Osteoblast (primary cell): ENCODE measurements around the gene IRF8. TPM values are rescaled to one million over a fixed set of nuclear protein-coding genes. Genes with fewer than 3 reads are reported as not detected.

Source experiments
- DNase-seq: peaks from one replicate; pipeline ENCODE4 v3.0.0; 2011; ENCODE audit warnings: low spot score, mixed read lengths; ENCODE audit not compliant: insufficient read length; ENCODE audit errors: missing footprints
- H2AFZ ChIP-seq: 2 replicates; pipeline ENCODE4 v1.6.0; 2011; ENCODE audit warnings: mild to moderate bottlenecking, low read length
- H3K27ac ChIP-seq: 2 replicates; pipeline ENCODE4 v1.5.1; 2011; ENCODE audit warnings: mild to moderate bottlenecking, low read depth, low read length, moderate library complexity
- H3K27me3 ChIP-seq: 2 replicates; pipeline ENCODE4 v1.6.0; 2012; ENCODE audit warnings: mild to moderate bottlenecking, control low read depth, inconsistent platforms, low read length, moderate library complexity; ENCODE audit not compliant: insufficient read depth
- H3K36me3 ChIP-seq: 2 replicates; pipeline ENCODE4 v1.5.1; 2011; ENCODE audit warnings: mild to moderate bottlenecking, low read length, control low read depth, moderate library complexity; ENCODE audit not compliant: insufficient read depth
- H3K4me1 ChIP-seq: 2 replicates; pipeline ENCODE4 v1.5.1; 2011; ENCODE audit warnings: mild to moderate bottlenecking, low read length, control low read depth, moderate library complexity; ENCODE audit not compliant: insufficient read depth
- H3K4me2 ChIP-seq: 2 replicates; pipeline ENCODE4 v1.6.0; 2011; ENCODE audit warnings: mild to moderate bottlenecking, low read length; ENCODE audit not compliant: insufficient read depth
- H3K4me3 ChIP-seq: fragments of 200-600 bp; sonication (generic); 3 replicates; pipeline ENCODE4 v1.5.1; 2012; ENCODE audit warnings: mild to moderate bottlenecking, low read length, inconsistent platforms; ENCODE audit not compliant: insufficient read depth
- H3K79me2 ChIP-seq: 2 replicates; pipeline ENCODE4 v1.6.0; 2012; ENCODE audit warnings: mild to moderate bottlenecking, low read length, control low read depth, inconsistent platforms; ENCODE audit not compliant: insufficient read depth
- H3K9me3 ChIP-seq: 2 replicates; pipeline ENCODE4 v1.5.1; 2011; ENCODE audit warnings: low read depth, low read length, control low read depth
- H4K20me1 ChIP-seq: 2 replicates; pipeline ENCODE4 v1.6.0; 2012; ENCODE audit warnings: mild to moderate bottlenecking, low read length, control low read depth; ENCODE audit not compliant: insufficient read depth
- CTCF ChIP-seq: IDR thresholded peaks from 2 replicates; pipeline ENCODE4 v1.5.1; 2011; ENCODE audit warnings: mild to moderate bottlenecking, low read depth, low read length, moderate library complexity; ENCODE audit errors: extremely low read depth
- total RNA-seq: library from RNA; depleted of rRNA; stranded (reverse); fragments of >200 nt; gene quantifications from 2 replicates; pipeline ENCODE4 v1.2.3, GENCODE V29; 2012

Gene IRF8
- under 0.01 and 0.36 TPM in 2 replicates for total RNA-seq

DNA sequence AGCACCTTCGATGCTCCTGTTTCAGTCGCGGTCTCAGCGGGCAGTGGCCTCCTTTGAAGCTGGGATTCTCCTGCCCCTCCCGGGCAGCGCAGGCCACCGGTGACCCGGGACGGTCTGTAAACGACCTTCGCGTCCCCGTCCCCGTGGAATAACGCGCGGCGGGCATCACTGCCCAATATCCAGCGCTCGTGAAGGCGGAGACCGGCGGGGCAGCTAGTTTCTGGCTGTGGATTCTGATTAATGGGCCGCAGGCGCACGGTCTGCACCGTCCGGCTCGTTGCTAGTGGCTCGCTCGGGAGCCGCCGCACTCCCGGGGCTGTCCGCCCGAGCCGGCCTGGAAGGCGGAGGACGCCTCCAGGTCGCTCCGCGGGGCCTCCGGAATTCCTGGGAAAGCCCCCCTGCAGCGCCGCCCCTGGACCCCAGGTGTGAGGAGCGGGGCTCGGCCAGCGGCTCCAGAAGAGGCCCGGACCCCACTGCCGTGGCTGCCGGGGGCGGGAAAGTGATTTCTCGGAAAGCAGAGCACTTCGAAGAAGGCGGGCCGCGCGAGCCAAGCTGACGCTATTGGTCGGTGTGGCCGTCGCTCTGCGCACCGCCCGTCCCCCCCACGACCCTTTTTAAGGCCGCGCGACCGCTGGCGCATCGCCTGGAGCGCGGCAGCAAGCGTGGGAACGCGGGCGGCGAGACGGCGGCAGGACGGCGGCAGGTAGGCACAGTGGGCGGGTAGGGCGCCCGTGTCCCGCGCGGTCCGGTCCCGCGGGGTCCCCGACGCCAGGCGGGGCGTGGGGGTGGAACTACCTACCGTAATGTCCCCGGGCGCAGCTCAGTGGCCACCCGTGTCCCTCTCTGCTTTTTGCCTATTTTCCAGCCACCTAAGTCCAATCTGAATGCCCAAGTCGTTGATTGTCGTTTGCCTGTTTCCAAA lies at the start of gene IRF8:
TSS of gene IRF8 (plus strand) at position 642 of the 922 bp plus-strand sequence. CDS start 3,854 bp downstream, outside the sequence.
- peak within 1 kb of the TSS; percentile 33 for H3K4me3 ChIP-seq
- DNase-seq = peak; percentile 73

DNA sequence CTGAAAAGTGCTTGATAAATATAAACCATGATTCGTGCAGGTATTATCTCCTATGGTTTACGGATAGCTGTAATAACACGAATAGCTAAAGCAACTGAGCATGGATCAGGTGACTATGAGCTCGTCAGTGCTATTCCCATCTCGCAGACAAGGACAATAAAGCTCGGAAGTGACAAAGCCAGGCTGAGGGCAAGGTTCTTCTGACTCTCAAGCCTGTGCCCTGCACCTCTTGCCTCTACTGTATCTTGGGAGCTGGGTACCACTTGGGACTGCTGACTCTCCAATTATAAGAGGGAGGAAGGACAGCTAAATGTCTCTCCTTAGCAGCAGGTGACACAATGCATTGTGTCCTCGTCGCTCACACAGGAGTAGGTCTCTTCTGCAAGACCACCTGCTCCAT lies 49.6 kb upstream of the IRF8 start:
- no peak for DNase-seq
- Histone ChIP-seq H3K4me2 (no peak overlapping the region), H3K36me3 (no peaks in the 10 kb centered on the region), H3K79me2 (no peaks in the 10 kb centered on the region), H3K9me3 (no peaks in the 10 kb centered on the region), H3K4me3 (no peak overlapping the region), H2AFZ (no peak overlapping the region), H3K4me1 (no peaks in the 10 kb centered on the region), H3K27ac (no peak overlapping the region), H4K20me1 (no peaks in the 10 kb centered on the region), H3K27me3 (peaks cover 6% of the 10 kb centered on the region)
- no peak for TF ChIP-seq CTCF

More for the DNA sequence above, at the start of gene IRF8:
- Histone ChIP-seq H3K36me3 (no peaks in the 10 kb centered on the region), H3K4me2 (no peak within 1 kb of the TSS), H2AFZ (peak within 1 kb of the TSS; percentile 22), H3K4me1 (no peaks in the 10 kb centered on the region), H4K20me1 (no peaks in the 10 kb centered on the region), H3K9me3 (no peaks in the 10 kb centered on the region), H3K27ac (no peak within 1 kb of the TSS), H3K27me3 (peaks cover 73% of the 10 kb centered on the region), H3K79me2 (no peaks in the 10 kb centered on the region)
- TF ChIP-seq CTCF = no peak

DNA sequence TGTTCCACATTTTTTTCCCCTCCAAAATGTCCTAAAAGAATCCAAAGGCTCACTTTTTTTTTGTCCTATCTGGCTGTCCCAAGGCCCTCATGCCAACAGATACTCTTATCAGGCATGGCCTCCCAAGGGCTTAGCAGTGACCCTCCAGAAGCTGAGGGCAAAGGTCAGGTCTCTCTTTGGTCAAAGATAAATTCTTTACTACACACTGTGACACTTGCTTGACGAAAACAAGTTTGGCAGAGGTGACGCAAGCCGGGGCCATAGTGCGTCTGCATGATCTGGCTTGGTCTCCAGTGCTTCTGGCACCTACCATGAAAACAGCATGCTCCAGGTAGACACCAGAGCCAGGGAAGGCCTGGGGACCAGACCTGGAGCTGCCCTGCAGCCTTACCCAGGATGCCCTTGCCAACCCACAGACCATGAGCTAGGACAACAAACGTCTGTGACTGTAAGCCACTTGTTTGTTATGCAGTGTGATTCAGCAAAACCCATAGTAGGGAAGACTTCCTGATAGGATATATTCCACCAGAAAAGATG lies 48.5 kb upstream of the IRF8 start:
- Histone ChIP-seq H3K36me3 (no peaks in the 10 kb centered on the region), H3K79me2 (no peaks in the 10 kb centered on the region), H3K4me2 (no peak overlapping the region), H3K9me3 (no peaks in the 10 kb centered on the region), H3K27ac (no peak overlapping the region), H2AFZ (no peak overlapping the region), H3K27me3 (peaks cover 6% of the 10 kb centered on the region), H4K20me1 (no peaks in the 10 kb centered on the region), H3K4me3 (no peak overlapping the region), H3K4me1 (no peaks in the 10 kb centered on the region)
- TF ChIP-seq CTCF = no peak
- DNase-seq = no peak
